H1 (cell line): Measurements from ENCODE around the gene RMND1. TPM values are rescaled to one million over a fixed set of nuclear protein-coding genes. Genes with fewer than 3 reads are reported as not detected.

Experiments used
- CHD1 ChIP-seq: IDR thresholded peaks from 2 replicates; pipeline ENCODE4 v1.6.1; 2012; ENCODE audit warnings: low read depth, low read length, improper control_type of control experiment
- FOSL1 ChIP-seq: IDR thresholded peaks from 2 replicates; pipeline ENCODE4 v1.6.1; 2011; ENCODE audit warnings: mild to moderate bottlenecking, low read depth, low read length, moderate library complexity; ENCODE audit not compliant: insufficient read depth
- JUND ChIP-seq: IDR thresholded peaks from 2 replicates; pipeline ENCODE4 v1.6.1; 2011; ENCODE audit warnings: mild to moderate bottlenecking, improper control_type of control experiment, low read length
- polyA plus RNA-seq, 7 experiments: library from polyadenylated mRNA; depleted of rRNA in 3 of 7; stranded (reverse) in 5 of 7; unstranded in 2 of 7; fragments of >200 nt in 5 of 7; fragments of 200-250 nt in 2 of 7; gene quantifications; 1 replicate in 5 of 7; 2 replicates in 1 of 7; 4 replicates in 1 of 7; pipeline versions ENCODE4 v1.2.1 to v1.2.3, GENCODE V29; 2011 to 2013; ENCODE audit warnings: missing spikeins in 2 of 7, mixed read lengths in 2 of 7
- total RNA-seq: library from RNA; stranded (reverse); fragmentation: NEBNext Ultra II Directional; extraction: Animal tissue kit (Norgen Biotek cat#: 25700); gene quantifications from 2 replicates; pipeline ENCODE4 v1.2.1, GENCODE V29; 2021

Gene RMND1
- total and polyA plus RNA-seq, 2 of the 8 experiments (the other 6 are each of a cell fraction or from before 2014, with no cell fraction given), result 7.3 to 21.9 TPM

GRCh38 chr6:151475653-151476523, 24.0 kb upstream of the RMND1 start (continued):
- no peak for TF ChIP-seq FOSL1
- TF ChIP-seq CHD1, result no peak
- TF ChIP-seq JUND, result no peak
